WTC11 (cell line): Measurements from ENCODE around the gene INPP4B. TPM values are rescaled to one million over a fixed set of nuclear protein-coding genes. Genes with fewer than 3 reads are reported as not detected.

Experiments used
- ATAC-seq: fragments of 200-7000 bp; cut with Tn5 transposase; 2 replicates; pipeline ENCODE4 v1.10.0; 2021; ENCODE audit warnings: mild to moderate bottlenecking, moderate library complexity
- CTCF ChIA-PET: fragments of 300-600 bp; sonication (Branson Sonifier 250); formaldehyde crosslinking; loops from one replicate; lab custom pipeline; 2021; ENCODE audit warnings: antibody characterized with exemption; lab: Charles Lee
- POLR2A ChIA-PET: fragments of 350-600 bp; sonication (Branson Sonifier 250); formaldehyde crosslinking; loops from one replicate; lab custom pipeline; 2021; ENCODE audit warnings: antibody characterized with exemption; lab: Charles Lee
- DNase-seq: peaks from one replicate; pipeline ENCODE4 v3.0.0; 2021; ENCODE audit warnings: low spot score
- H3K27ac Mint-ChIP-seq: 2 replicates; pipeline ENCODE4 v1.8.0; 2021; ENCODE audit warnings: mixed read lengths
- H3K27me3 Mint-ChIP-seq: 2 replicates; pipeline ENCODE4 v1.8.0; 2021; ENCODE audit warnings: low read depth, mild to moderate bottlenecking, moderate library complexity, mixed read lengths
- H3K36me3 Mint-ChIP-seq: 2 replicates; pipeline ENCODE4 v1.8.0; 2021; ENCODE audit warnings: mixed read lengths
- H3K4me1 Mint-ChIP-seq: 2 replicates; pipeline ENCODE4 v1.8.0; 2022; ENCODE audit warnings: mixed read lengths
- H3K4me3 Mint-ChIP-seq: 2 replicates; pipeline ENCODE4 v1.8.0; 2021; ENCODE audit warnings: mild to moderate bottlenecking, moderate library complexity, mixed read lengths
- H3K9me3 Mint-ChIP-seq: 2 replicates; pipeline ENCODE4 v1.8.0; 2021; ENCODE audit warnings: mixed read lengths
- EMX1 ChIP-seq: fragments of 250-450 bp; sonication (Bioruptor Pico); IDR thresholded peaks from 2 replicates; pipeline ENCODE4 v1.8.0; 2021; ENCODE audit warnings: mild to moderate bottlenecking
- GABPB1 ChIP-seq: sonication (generic); formaldehyde crosslinking; IDR thresholded peaks from 2 replicates; pipeline ENCODE4 v1.8.1; 2023; ENCODE audit warnings: mild to moderate bottlenecking, missing genetic modification reagents
- JAZF1 ChIP-seq: fragments of 250-450 bp; sonication (Bioruptor Pico); IDR thresholded peaks from 2 replicates; pipeline ENCODE4 v1.9.0; 2021; ENCODE audit warnings: moderate library complexity, mild to moderate bottlenecking, inconsistent platforms
- MXD4 ChIP-seq: fragments of 250-450 bp; sonication (Bioruptor Pico); IDR thresholded peaks from 2 replicates; pipeline ENCODE4 v1.8.0; 2021; ENCODE audit warnings: mild to moderate bottlenecking, moderate library complexity, borderline replicate concordance
- NFE2L1 ChIP-seq: sonication (generic); formaldehyde crosslinking; IDR thresholded peaks from 2 replicates; pipeline ENCODE4 v1.8.1; 2023; ENCODE audit warnings: missing genetic modification reagents
- SMAD3 ChIP-seq: sonication (generic); formaldehyde crosslinking; IDR thresholded peaks from 2 replicates; pipeline ENCODE4 v1.8.0; 2022; ENCODE audit warnings: missing genetic modification reagents, mild to moderate bottlenecking, borderline replicate concordance
- TCF7 ChIP-seq: sonication (generic); formaldehyde crosslinking; IDR thresholded peaks from 2 replicates; pipeline ENCODE4 v1.8.0; 2022; ENCODE audit warnings: mild to moderate bottlenecking, low read depth, missing genetic modification reagents, moderate library complexity
- ZNF138 ChIP-seq: sonication (generic); formaldehyde crosslinking; conservative IDR thresholded peaks from 2 replicates; pipeline ENCODE4 v1.8.1; 2022; ENCODE audit warnings: mild to moderate bottlenecking, moderate library complexity, missing genetic modification reagents
- ZNF317 ChIP-seq: sonication (generic); formaldehyde crosslinking; IDR thresholded peaks from 2 replicates; pipeline ENCODE4 v1.8.1; 2023; ENCODE audit warnings: low read depth, mild to moderate bottlenecking, moderate library complexity, missing genetic modification reagents, borderline replicate concordance
- ZNF416 ChIP-seq: fragments of 250-450 bp; sonication (Bioruptor Pico); IDR thresholded peaks from 2 replicates; pipeline ENCODE4 v1.9.0; 2021; ENCODE audit warnings: mild to moderate bottlenecking, inconsistent platforms
- total RNA-seq: library from RNA; stranded (reverse); gene quantifications from 3 replicates; pipeline ENCODE4 v1.2.3, GENCODE V29; 2021
- TF ChIP-seq, protein P1 (sequence below): sonication (generic); formaldehyde crosslinking; IDR thresholded peaks from 2 replicates; pipeline ENCODE4 v1.8.1; 2023; ENCODE audit warnings: mild to moderate bottlenecking, missing genetic modification reagents
- TF ChIP-seq, protein P2 (sequence below): fragments of 250-450 bp; sonication (Bioruptor Pico); conservative IDR thresholded peaks from 2 replicates; pipeline ENCODE4 v1.9.0; 2021; ENCODE audit warnings: mild to moderate bottlenecking
- TF ChIP-seq, protein P3 (sequence below): fragments of 250-450 bp; sonication (Bioruptor Pico); IDR thresholded peaks from 2 replicates; pipeline ENCODE4 v1.9.0; 2021; ENCODE audit warnings: moderate library complexity, mild to moderate bottlenecking, inconsistent platforms, borderline replicate concordance
- TF ChIP-seq, protein P4 (sequence below): sonication (generic); formaldehyde crosslinking; IDR thresholded peaks from 2 replicates; pipeline ENCODE4 v1.8.1; 2023; ENCODE audit warnings: mild to moderate bottlenecking, missing genetic modification reagents
- TF ChIP-seq, protein P5 (sequence below): sonication (generic); formaldehyde crosslinking; IDR thresholded peaks from 2 replicates; pipeline ENCODE4 v1.8.1; 2022; ENCODE audit warnings: low read depth, mild to moderate bottlenecking, moderate library complexity, missing genetic modification reagents, borderline replicate concordance
- TF ChIP-seq, protein P6 (sequence below): sonication (generic); formaldehyde crosslinking; IDR thresholded peaks from 2 replicates; pipeline ENCODE4 v1.8.0; 2022; ENCODE audit warnings: mild to moderate bottlenecking, missing genetic modification reagents
- TF ChIP-seq, protein P7 (sequence below): sonication (generic); formaldehyde crosslinking; conservative IDR thresholded peaks from 2 replicates; pipeline ENCODE4 v1.8.1; 2023; ENCODE audit warnings: mild to moderate bottlenecking, low read depth, missing genetic modification reagents, moderate library complexity
- TF ChIP-seq, protein P8 (sequence below): sonication (generic); formaldehyde crosslinking; IDR thresholded peaks from 2 replicates; pipeline ENCODE4 v1.8.0; 2022; ENCODE audit warnings: mild to moderate bottlenecking, missing genetic modification reagents

Gene INPP4B
- total RNA-seq, 1 experiment from 2014 or later: 0.92 TPM

DNA sequence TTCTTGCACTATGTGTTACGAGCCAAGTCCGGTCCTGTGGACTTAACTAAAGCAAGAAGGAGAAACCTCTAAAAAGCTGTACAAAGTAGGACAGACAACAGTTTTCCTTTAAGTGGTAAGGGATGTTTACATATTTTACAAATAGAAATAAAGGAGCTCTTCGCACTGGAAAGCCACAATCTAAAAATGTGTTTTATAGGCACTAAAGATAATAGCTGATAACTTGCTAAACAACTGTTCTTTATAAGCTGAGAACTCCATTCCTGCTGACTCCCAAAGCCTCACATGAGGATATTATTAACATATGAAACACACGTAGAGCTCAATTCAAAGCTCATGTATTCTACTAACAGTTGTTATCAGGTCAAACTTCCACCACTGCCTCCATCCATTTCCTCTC lies 519.9 kb downstream of the INPP4B start:
- Mint-ChIP-seq H3K4me1 (peaks cover 8% of the 10 kb centered on the region), H3K9me3 (peaks cover 11% of the 10 kb centered on the region), H3K27me3 (no peaks in the 10 kb centered on the region), H3K27ac (no peak overlapping the region), H3K4me3 (no peak overlapping the region), H3K36me3 (no peaks in the 10 kb centered on the region)
- TF ChIP-seq ZNF416 (CRISPR knock-in tag): no peak
- TF ChIP-seq, protein P1, sequence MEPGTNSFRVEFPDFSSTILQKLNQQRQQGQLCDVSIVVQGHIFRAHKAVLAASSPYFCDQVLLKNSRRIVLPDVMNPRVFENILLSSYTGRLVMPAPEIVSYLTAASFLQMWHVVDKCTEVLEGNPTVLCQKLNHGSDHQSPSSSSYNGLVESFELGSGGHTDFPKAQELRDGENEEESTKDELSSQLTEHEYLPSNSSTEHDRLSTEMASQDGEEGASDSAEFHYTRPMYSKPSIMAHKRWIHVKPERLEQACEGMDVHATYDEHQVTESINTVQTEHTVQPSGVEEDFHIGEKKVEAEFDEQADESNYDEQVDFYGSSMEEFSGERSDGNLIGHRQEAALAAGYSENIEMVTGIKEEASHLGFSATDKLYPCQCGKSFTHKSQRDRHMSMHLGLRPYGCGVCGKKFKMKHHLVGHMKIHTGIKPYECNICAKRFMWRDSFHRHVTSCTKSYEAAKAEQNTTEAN (CRISPR knock-in tag): no peak
- TF ChIP-seq, protein P2, sequence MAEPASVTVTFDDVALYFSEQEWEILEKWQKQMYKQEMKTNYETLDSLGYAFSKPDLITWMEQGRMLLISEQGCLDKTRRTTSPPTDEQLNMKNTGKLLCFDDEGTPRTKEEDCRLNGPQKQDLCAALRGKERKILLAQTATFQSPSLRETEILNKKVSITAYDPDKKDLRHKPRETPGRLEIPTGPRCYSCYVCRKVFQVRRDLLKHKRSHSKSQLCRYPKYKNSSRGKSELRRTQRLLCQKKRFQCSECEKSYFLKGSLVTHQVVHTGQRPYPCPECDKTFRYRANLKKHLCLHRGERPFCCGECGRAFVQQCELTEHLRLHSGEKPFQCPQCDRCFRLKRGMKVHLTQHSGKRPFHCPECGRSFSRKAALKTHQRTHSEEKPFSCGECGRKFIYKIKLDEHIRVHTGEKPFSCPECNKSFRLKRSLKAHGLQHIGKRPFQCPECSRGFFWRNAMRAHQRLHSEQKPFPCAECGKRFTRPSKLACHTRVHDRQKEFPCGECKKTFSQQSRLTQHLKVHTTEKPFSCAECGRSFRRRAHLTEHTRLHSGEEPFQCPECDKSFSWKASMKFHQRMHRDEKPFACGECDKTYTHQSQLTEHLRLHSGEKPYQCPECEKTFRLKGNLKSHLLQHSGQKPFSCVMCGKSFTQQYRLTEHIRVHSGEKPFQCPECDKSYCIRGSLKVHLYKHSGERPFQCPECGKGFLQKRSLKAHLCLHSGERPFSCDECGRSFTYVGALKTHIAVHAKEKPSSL (CRISPR knock-in tag): no peak
- TF ChIP-seq, protein P3, sequence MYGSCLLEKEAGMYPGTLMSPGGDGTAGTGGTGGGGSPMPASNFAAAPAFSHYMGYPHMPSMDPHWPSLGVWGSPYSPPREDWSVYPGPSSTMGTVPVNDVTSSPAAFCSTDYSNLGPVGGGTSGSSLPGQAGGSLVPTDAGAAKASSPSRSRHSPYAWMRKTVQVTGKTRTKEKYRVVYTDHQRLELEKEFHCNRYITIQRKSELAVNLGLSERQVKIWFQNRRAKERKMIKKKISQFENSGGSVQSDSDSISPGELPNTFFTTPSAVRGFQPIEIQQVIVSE: no peak
- TF ChIP-seq, protein P4, sequence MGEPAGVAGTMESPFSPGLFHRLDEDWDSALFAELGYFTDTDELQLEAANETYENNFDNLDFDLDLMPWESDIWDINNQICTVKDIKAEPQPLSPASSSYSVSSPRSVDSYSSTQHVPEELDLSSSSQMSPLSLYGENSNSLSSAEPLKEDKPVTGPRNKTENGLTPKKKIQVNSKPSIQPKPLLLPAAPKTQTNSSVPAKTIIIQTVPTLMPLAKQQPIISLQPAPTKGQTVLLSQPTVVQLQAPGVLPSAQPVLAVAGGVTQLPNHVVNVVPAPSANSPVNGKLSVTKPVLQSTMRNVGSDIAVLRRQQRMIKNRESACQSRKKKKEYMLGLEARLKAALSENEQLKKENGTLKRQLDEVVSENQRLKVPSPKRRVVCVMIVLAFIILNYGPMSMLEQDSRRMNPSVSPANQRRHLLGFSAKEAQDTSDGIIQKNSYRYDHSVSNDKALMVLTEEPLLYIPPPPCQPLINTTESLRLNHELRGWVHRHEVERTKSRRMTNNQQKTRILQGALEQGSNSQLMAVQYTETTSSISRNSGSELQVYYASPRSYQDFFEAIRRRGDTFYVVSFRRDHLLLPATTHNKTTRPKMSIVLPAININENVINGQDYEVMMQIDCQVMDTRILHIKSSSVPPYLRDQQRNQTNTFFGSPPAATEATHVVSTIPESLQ (CRISPR knock-in tag): no peak
- no peak for TF ChIP-seq GABPB1
- TF ChIP-seq TCF7 (CRISPR knock-in tag): no peak
- TF ChIP-seq MXD4 (CRISPR knock-in tag): no peak
- TF ChIP-seq JAZF1: no peak
- TF ChIP-seq ZNF138: no peak
- TF ChIP-seq, protein P5, sequence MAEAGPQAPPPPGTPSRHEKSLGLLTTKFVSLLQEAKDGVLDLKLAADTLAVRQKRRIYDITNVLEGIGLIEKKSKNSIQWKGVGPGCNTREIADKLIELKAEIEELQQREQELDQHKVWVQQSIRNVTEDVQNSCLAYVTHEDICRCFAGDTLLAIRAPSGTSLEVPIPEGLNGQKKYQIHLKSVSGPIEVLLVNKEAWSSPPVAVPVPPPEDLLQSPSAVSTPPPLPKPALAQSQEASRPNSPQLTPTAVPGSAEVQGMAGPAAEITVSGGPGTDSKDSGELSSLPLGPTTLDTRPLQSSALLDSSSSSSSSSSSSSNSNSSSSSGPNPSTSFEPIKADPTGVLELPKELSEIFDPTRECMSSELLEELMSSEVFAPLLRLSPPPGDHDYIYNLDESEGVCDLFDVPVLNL: no peak
- TF ChIP-seq, protein P6, sequence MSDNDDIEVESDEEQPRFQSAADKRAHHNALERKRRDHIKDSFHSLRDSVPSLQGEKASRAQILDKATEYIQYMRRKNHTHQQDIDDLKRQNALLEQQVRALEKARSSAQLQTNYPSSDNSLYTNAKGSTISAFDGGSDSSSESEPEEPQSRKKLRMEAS: no peak
- no peak for TF ChIP-seq EMX1
- TF ChIP-seq ZNF317 (CRISPR knock-in tag): no peak
- no peak for TF ChIP-seq NFE2L1 (CRISPR knock-in tag)
- TF ChIP-seq, protein P7, sequence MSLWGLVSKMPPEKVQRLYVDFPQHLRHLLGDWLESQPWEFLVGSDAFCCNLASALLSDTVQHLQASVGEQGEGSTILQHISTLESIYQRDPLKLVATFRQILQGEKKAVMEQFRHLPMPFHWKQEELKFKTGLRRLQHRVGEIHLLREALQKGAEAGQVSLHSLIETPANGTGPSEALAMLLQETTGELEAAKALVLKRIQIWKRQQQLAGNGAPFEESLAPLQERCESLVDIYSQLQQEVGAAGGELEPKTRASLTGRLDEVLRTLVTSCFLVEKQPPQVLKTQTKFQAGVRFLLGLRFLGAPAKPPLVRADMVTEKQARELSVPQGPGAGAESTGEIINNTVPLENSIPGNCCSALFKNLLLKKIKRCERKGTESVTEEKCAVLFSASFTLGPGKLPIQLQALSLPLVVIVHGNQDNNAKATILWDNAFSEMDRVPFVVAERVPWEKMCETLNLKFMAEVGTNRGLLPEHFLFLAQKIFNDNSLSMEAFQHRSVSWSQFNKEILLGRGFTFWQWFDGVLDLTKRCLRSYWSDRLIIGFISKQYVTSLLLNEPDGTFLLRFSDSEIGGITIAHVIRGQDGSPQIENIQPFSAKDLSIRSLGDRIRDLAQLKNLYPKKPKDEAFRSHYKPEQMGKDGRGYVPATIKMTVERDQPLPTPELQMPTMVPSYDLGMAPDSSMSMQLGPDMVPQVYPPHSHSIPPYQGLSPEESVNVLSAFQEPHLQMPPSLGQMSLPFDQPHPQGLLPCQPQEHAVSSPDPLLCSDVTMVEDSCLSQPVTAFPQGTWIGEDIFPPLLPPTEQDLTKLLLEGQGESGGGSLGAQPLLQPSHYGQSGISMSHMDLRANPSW (CRISPR knock-in tag): no peak
- no peak for ATAC-seq
- ChIA-PET CTCF (no interaction called here), POLR2A (no interaction called here)
- no peak for DNase-seq

DNA sequence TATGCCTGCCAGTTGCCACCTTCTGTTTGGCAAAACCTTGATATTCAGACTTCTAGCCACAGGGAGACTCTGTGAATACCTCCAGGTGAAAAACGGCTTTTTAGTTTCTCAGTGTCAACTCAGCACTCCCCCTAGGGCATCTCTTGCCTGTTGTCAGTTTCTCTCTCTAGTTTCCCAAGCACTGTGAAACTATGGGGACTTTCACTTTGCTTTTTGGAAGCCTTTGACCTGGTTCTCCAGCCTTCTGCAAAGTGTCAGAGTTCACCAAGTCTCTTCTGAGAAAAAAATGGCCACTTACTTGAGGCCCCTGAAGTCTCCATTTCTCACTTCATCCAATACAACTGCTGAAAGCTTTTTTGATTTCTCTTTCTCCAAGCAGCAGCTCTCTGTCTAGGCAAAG lies 521.5 kb downstream of the INPP4B start:
- Mint-ChIP-seq H3K36me3 (no peaks in the 10 kb centered on the region), H3K9me3 (peaks cover 18% of the 10 kb centered on the region), H3K4me3 (no peak overlapping the region), H3K27me3 (no peaks in the 10 kb centered on the region), H3K27ac (no peak overlapping the region), H3K4me1 (peaks cover 11% of the 10 kb centered on the region)
- ChIA-PET CTCF (no interaction called here), POLR2A (no interaction called here)
- peak; percentile 60 for ATAC-seq
- DNase-seq: no peak
- TF ChIP-seq, protein P8, sequence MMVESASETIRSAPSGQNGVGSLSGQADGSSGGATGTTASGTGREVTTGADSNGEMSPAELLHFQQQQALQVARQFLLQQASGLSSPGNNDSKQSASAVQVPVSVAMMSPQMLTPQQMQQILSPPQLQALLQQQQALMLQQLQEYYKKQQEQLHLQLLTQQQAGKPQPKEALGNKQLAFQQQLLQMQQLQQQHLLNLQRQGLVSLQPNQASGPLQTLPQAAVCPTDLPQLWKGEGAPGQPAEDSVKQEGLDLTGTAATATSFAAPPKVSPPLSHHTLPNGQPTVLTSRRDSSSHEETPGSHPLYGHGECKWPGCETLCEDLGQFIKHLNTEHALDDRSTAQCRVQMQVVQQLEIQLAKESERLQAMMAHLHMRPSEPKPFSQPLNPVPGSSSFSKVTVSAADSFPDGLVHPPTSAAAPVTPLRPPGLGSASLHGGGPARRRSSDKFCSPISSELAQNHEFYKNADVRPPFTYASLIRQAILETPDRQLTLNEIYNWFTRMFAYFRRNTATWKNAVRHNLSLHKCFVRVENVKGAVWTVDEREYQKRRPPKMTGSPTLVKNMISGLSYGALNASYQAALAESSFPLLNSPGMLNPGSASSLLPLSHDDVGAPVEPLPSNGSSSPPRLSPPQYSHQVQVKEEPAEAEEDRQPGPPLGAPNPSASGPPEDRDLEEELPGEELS (CRISPR knock-in tag): no peak
- TF ChIP-seq SMAD3 (CRISPR knock-in tag): no peak
